GM12892 (cell line): Measurements from ENCODE around the gene TFF1.

Source experiments
- POLR2A ChIP-seq: IDR thresholded peaks from 2 replicates; pipeline ENCODE4 v1.6.1; 2011; ENCODE audit warnings: low read depth, low read length, control low read depth
- POLR2AphosphoS5 ChIP-seq: IDR thresholded peaks from 2 replicates; pipeline ENCODE4 v1.6.1; 2011; ENCODE audit warnings: low read depth, low read length, control low read depth
- TAF1 ChIP-seq: IDR thresholded peaks from 2 replicates; pipeline ENCODE4 v1.6.1; 2011; ENCODE audit warnings: low read depth, mild to moderate bottlenecking, control low read depth, low read length, borderline replicate concordance

DNA sequence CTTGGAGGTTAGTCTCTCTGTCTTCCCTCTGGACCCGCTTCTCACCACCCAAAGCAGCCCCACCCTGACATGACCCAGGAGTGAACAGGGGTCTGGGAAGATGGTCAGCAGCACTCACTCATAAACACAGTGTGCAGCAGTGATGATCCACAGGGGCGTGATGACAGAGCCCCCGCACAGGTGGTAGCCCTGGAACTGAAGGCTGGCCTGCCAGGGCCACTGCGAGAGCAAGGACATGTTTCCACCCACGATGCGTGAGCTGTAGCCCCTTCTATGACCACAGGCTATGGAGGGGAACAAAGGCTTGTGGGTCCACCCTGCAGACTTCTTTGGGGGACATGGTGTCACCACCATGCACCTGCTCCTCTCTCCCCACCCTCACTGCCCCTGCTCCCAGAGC, 16.6 kb upstream of the TFF1 start:
- no peak for TF ChIP-seq POLR2AphosphoS5
- TF ChIP-seq TAF1 = no peak
- TF ChIP-seq POLR2A = no peak
